Retinal pigment epithelial cell (primary cell): Measurements from ENCODE around the gene CAPN11.

Experiments
- DNase-seq: peaks from one replicate; pipeline ENCODE4 v3.0.0-alpha.2; 2010; ENCODE audit warnings: low read depth
- H3K4me3 ChIP-seq: 2 replicates; pipeline ENCODE4 v1.5.1; 2011; ENCODE audit warnings: mild to moderate bottlenecking, low read length, control low read depth, moderate library complexity
- CTCF ChIP-seq: conservative IDR thresholded peaks from 2 replicates; pipeline ENCODE4 v1.5.1; 2011; ENCODE audit warnings: low read depth, low read length, control low read depth, inconsistent platforms

Gene CAPN11

GRCh38 chr6:44149369-44150012 is 9.1 kb upstream of the CAPN11 start:
- TF ChIP-seq CTCF, result no peak
- DNase-seq, result no peak
- no peak overlapping the region for H3K4me3 ChIP-seq

- no peak for DNase-seq
- no peak for TF ChIP-seq CTCF
- H3K4me3 ChIP-seq, result no peak overlapping the region
These were observed 8.2 kb upstream of the CAPN11 start for GRCh38 chr6:44150317-44150917.

- DNase-seq, result no peak
- TF ChIP-seq CTCF, result peak; percentile 91
- H3K4me3 ChIP-seq, result no peak overlapping the region
These were observed 7.1 kb upstream of the CAPN11 start for GRCh38 chr6:44151348-44152108.

GRCh38 chr6:44152109-44152461 is 6.5 kb upstream of the CAPN11 start:
- no peak for DNase-seq
- TF ChIP-seq CTCF, result no peak
- no peak overlapping the region for H3K4me3 ChIP-seq

- no peak for TF ChIP-seq CTCF
- no peak overlapping the region for H3K4me3 ChIP-seq
- DNase-seq, result no peak
These were observed 6.1 kb upstream of the CAPN11 start for GRCh38 chr6:44152533-44152932.

GRCh38 chr6:44154067-44154466 is 4.6 kb upstream of the CAPN11 start:
- no peak for DNase-seq
- no peak overlapping the region for H3K4me3 ChIP-seq
- no peak for TF ChIP-seq CTCF
